HG03064 (cell line): ENCODE data around the gene RRN3.
"Not testable (repeated sequence)": the region's sequence is repeated elsewhere in the genome, so short reads cannot be mapped to it uniquely, and the experiment has no call there.

Experiments
- ATAC-seq: cut with Tn5 transposase; IDR thresholded peaks from one replicate; pipeline ENCODE4 v1.9.1; 2021; ENCODE audit warnings: low read depth; ENCODE audit not compliant: unreplicated experiment

The RRN3 gene, protein sequence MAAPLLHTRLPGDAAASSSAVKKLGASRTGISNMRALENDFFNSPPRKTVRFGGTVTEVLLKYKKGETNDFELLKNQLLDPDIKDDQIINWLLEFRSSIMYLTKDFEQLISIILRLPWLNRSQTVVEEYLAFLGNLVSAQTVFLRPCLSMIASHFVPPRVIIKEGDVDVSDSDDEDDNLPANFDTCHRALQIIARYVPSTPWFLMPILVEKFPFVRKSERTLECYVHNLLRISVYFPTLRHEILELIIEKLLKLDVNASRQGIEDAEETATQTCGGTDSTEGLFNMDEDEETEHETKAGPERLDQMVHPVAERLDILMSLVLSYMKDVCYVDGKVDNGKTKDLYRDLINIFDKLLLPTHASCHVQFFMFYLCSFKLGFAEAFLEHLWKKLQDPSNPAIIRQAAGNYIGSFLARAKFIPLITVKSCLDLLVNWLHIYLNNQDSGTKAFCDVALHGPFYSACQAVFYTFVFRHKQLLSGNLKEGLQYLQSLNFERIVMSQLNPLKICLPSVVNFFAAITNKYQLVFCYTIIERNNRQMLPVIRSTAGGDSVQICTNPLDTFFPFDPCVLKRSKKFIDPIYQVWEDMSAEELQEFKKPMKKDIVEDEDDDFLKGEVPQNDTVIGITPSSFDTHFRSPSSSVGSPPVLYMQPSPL

DNA sequence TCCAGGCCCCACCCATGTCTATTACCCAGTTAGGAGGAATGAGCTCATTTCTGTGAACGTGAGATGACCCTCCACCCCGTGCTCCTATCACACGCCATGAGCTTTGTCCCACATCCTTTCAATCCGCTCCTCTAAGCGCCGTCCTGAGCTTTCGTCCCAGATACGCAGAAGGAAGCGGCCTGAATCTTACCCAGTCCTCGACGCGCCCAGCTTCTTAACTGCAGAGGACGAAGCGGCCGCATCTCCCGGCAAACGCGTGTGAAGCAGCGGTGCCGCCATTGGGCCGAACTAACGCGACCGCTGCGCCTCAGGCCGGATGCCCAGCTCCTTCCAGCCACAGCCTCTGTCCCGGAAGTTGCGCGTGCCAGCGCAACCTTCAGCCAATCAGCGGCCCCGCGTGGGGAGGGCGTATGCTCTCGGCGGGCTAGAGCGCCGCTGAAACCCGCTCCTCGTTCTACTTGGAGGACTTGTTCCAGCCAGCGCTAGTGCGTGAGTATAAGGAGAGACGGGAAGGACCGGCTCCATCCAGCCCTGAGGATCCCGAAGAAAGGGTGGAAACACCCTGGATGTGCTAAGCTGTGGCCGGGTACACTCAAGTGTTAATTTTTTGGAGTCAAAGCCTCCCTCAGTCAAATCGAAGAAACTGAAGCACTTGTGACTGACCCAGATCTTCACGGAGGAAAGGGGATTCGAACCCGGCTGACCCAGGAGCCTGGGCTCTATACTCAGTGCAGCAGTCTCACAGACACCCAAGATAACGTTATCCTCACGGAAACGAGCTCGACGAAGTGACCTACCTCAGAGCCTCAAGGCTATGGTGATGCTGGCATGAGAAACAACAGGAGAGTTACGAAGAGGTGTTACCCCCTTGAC, at the start of gene RRN3:
RRN3 (minus strand) TSS at position 318 of the 873 bp plus-strand sequence; CDS start at position 279, 39 bp downstream.
- peak; percentile 83 for ATAC-seq

DNA sequence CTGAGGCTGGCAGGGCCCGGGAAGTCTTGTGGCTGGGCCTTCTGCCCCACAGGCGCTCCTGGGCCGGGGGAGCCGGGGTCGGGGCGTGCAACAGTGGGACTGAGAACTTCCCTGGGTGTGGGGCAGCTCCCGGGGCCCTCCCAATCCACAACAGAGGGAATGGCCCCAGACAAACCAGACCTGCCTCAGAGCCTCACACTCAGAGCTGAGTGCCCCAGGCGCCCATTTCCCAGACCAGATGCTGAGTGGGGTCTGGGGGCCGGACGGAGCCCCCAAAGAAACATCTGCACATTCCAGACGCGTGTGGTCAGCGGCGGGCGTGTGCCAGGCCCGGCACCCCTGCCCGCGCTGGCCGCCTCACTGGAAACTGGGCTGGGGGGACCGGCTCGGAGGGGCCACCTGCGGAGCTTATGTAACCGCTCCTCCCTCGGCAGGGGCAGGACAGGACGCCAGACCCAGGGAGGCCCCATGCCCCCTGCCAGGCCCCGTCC, 49.6 kb upstream of the RRN3 start:
- ATAC-seq: not testable (repeated sequence)

DNA sequence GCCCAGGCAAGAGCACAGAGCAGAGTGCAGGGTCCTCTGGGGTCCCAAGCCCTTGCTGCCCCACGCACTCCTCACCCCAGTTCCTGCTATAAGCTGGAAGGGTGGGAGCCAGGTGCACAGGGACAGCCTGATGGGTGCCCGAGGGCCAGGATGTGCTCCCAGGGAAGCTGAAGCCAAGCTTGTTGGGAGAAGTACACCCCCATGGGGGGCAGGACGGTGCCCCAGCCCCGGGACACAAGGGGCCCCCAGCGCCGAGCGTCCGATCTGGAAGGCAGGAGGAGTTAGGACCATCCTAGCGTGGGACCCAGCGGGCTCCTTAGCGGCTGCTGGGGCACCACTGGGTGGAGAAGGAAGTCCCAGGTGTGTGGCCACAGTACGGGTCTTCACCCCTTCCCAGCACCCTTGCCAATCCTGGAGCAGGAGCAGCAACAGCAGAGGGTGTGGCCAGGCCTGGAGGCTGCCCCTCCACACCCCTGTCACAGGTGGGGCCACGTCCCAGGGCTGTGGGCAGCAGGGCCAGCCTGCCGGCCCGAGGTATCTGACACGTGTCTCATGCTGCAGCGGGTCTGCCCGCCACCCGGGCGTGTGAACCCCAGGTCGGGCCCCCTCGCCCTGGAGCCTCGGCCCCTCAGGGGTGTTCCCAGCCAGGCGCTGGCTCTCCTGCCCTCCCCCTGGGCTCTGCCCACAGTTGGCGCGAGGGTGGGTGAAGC, 49.0 kb upstream of the RRN3 start:
- ATAC-seq: not testable (repeated sequence)

DNA sequence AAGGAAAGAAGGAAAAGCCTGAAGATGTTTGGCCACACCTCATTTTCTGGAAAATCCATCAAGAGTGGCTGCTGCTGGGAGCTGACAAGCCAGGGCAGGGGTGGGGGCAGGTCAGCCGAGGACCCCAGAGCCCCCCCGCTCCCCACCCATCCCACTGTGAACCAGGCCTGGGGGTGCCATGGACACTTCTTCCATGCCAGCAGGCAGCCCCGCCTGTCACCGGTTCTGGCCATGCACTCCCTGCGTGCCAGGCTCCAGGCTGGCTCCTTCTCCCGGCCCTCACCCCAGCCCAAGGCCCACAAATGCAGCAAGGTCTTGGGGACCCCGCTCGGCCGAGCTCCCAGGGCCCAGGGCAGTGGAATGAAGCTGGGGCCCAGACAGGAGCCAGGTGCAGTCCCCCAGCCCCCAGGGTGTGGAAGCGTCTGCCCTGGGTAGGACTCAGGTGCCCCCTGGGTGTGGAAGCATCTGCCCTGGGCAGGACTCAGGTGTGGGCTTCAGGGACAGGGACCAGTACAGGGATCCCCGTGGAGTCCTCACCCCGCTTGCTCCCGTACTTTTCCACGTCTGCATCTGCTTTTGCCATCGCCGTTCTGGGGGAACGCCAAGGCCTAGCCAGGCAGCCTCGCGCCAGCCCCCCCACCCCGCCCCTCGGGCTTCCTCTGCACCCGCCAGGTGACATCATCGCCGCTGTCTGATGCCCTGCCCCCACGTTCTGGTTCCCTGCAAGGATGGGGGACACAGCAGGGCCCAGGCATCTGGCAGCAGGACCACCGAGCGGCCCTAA, 48.2 kb upstream of the RRN3 start:
- not testable (repeated sequence) for ATAC-seq

DNA sequence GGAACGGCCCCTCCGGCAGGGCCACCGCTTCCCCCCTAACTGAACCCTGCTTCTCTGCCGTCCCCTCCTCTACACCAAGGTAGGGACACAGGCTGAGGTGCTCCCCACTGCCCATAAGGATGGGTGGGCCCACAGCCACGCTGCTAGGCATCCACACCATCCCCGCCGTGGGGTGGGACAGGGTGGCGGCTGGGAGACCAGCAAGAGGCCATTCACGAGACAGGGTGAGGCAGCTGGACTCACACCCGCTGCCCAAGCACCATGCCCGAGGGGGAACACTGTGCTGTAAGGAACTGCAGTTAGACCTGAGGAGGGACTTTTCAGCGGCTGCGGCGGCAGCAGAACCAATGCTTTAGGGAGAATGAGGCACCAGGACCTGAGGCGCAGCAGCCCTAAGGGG, 47.5 kb upstream of the RRN3 start:
- ATAC-seq: no peak

DNA sequence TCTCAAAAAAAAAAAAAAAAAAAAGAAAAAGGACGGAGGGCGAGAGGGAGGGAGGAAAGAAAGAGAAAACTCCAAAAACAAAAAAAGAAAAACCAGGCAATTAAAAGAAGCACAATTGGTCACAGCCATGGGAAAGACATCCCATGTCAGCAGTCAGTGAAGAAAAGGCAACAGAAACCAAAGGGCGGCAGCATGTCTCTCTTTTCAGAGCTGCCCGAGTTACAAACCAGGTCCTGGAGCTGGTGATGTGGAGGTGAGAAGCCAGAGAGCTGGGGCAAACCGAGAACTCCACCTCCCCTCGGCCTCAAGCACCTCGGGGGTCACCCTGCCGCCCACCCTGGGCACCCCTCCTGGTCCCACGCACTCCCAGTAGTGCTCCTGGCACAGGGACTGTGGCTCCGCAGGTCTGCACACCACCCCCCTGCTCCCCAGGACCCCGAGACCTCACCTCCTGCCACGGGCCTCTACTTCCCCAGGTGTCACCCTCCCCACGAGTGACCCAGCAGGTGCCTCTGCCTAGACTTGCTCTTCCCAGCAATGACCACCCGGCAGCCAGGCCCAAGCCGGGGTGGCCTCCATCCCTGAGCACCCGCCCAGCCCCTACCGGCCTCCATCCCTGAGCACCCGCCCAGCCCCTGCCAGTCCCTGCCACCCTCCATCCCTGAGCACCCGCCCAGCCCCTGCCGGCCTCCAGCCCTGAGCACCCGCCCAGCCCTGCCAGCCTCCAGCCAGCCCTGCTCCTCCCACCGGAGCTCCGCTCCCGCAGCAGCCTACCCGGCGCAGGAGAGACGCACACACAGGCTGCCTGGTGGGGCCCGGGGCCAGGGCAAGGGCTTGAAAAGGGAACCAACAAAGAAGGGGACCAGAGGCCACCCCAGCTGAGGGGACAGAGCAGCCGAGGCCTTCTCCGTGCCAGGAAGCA, 46.6 kb upstream of the RRN3 start:
- ATAC-seq: not testable (repeated sequence)

DNA sequence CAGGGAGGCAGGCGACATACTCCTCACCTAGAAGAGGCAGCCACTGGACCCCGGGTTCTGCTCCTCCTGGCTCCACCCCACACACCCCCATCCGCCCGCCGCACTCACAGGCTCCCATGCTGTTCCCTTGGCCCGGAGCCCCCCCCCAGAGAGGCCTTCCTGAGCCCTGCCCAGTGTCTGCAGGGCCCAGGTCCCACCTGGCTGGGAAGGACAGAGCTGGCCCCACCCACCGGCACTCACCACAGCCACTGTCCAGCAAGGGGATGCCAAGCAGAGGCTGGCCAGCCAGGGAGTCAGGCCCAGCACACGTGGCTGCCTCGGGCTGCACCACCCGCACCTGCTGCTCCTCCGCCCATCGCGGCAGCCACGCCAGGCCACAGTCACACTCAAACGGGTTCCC, 43.4 kb upstream of the RRN3 start:
- ATAC-seq: not testable (repeated sequence)

DNA sequence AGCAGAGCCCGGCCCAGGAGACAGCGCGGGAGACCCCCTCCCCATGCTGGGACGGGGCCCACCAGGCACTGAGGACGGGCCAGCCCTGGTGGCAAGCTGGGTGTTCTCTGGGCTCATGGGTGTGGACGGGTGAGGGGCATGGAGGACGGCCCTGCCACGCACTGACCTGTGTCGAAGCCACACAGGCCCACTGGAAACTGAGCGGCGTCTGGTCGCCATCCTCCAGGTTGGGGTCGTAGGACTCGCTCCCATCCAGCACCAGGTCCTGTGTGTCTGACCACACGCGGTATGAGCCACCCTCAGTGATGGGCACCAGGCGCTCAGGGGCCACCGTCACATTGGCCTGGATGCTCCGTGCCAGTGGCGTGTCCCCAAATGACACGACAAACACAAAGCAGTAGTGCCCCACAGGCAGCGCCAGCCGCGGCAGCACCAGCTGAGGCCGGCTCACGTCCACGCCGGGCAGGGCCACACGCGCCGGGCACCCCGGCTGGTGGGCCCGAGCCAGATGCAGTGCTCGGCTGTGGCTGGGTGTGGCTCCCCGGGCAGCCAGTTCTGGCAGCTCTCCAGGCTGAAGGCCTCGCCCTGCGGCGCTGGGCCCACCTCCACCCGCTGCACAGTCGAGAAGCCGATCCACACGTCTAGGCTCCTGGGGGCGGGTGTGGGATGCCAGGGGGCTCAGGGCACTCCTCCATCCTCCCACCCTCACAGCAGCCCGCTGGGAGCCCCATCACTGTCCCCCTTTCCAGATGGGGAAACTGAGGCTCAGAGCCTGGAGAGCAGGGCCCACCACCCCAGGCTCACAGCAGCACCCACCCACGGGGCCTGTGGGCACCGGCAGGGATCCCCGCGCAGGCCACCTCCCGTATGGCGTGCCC, 41.6 kb upstream of the RRN3 start:
- not testable (repeated sequence) for ATAC-seq

DNA sequence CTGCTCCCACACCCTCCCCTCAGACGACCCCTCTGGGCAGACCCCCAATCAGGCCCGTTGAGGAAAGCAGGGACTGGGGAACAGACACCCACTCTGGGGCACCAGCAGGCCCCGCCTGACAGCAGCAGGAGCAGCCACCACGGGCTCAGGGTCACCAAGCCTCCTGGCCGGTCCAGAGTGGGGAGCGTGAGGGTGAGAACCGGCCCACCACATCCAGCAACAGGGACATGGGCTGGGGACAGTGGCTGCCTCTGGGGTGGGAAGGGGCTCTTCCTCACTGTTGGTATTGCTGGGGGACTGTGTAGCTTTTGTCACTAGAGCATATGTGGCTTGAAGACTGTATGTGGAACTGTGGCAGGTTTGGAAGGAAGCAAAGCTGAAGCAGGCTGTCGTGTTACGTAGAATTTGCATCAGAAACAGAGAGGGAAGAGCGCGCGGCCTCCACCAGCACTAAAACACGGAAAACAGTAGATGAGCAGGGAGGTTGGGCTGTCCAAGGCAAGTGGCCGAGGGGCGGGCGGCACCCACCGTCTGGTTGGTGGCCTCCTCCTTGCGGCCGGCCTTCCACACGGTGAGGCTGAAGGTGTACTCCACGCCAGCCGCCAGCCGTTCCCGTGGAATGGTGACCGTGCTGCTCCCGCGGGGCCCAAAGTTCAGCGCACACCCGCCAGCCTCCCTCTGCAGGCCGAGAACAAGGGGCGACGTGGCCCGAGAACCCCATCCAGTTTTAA, 40.8 kb upstream of the RRN3 start:
- ATAC-seq: not testable (repeated sequence)

DNA sequence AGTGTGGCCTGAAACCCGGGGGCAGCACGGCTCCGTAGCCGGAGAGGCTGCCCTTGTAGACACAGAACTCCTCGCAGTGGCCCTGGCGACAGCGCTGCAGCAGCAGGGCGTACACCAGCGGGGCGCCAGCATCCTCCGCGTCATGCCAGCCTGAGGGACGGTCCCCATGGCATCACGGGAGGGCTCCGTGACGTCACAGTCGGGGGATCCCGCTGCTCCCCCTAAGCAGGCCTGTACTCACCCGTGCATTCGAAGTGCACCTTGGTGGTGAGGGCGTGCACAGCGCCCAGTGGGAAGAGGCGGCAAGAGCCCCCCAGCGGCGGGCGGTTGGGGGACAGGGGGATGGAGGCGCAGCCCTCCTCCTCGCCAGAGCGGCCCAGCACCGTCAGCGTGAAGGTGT, 39.5 kb upstream of the RRN3 start:
- ATAC-seq: not testable (repeated sequence)

DNA sequence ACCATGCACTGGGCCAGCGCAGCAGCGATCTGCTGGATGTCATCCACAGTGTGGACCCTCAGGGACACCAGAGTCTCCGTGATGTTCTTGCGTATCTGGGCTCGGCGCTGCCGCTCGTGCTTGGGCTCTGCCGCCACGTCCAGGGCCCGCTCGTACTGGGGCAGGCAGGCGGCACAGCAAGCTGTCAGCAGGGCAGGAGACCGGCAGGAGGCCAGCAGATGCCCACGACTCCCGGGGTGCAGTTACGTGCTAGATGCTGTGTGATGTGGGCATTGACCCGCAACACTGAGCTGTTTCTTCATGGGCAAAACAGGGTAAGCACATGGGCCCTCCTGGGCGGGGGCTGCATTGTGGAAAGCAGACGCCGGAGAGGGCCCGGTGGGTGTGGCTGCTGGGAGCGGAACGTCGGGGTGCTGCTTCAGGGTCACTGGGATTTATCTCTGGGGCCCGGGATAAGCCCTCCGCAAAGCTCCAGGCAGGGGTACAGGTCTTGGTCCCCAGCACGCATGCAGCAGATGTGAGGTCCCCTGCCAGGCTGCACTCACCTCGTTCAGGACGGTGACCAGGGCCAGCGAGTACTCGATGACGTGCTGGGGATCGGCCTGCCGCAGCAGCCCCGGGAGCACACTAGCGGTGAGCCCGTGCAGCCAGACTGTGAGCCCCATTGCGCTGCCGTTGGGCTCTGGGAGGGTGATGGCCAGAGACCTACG, 38.8 kb upstream of the RRN3 start:
- ATAC-seq: not testable (repeated sequence)

DNA sequence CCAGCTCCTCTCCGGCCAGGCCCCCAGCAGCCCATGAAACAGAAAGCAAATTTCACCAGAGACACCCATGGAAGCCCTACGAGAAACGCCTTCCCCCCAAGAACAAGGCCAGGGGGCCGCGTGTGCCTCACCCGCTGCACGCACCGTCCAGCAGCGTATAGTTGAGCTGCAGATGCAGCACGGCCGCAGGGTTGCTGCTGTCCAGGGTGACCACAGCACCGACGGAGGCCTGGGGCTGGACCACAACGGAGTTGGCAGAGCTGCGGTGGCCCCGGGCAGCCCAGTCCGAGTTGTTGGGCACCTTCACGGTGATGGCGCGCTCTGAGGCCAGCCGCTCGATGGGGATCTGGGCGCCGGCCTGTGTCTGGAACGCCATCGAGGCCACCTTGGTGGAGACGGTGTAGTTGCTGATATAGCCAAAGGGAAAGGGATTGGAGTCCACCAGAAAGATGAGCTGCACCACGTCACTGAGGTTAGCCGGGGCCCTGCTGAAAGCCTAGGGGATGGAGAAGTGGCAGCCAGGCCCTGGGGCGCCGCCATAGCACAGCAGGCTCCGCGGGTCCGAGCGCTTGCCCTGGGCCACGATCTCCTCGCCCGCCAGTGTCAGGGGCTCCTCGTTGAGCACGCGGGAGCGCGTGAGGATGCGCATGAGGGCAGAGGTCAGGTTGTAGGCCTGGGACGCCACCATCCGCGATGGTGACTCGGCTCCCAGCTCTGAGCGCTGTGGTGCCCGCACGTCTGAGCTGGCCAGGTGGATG, 37.0 kb upstream of the RRN3 start:
- ATAC-seq: not testable (repeated sequence)

DNA sequence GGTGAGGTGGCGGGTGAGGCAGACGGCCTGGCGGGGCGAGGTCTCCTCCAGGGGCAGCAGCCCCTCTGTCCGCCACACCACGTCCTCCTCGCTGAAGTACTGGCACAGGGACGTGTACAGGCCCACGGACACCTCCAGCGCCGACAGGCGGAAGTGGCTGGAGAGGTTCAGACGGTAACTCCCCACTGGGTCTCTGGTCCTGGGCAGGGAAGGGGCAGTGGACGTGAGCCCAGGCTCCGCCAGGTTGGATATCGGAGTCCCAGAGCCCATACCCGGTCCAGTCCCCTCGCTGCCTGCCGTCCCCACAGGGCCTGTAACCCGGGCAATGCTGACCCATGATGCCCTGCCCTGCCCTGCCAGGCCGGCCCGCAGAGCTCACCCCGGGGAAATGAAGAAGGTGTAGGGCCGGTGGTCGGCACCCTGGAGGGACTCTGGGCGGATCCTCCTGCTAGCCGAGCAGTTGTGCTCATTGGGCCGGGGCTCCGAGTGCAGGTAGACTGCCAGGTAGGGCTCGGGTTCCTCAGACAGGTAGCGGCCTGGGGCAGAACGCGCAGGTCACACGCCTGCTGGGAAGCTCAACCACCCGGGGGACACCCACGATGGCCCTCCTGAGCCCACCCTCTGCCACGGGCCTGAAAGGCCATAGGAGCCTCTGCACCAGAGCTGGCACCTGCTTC, 36.3 kb upstream of the RRN3 start:
- ATAC-seq: not testable (repeated sequence)

DNA sequence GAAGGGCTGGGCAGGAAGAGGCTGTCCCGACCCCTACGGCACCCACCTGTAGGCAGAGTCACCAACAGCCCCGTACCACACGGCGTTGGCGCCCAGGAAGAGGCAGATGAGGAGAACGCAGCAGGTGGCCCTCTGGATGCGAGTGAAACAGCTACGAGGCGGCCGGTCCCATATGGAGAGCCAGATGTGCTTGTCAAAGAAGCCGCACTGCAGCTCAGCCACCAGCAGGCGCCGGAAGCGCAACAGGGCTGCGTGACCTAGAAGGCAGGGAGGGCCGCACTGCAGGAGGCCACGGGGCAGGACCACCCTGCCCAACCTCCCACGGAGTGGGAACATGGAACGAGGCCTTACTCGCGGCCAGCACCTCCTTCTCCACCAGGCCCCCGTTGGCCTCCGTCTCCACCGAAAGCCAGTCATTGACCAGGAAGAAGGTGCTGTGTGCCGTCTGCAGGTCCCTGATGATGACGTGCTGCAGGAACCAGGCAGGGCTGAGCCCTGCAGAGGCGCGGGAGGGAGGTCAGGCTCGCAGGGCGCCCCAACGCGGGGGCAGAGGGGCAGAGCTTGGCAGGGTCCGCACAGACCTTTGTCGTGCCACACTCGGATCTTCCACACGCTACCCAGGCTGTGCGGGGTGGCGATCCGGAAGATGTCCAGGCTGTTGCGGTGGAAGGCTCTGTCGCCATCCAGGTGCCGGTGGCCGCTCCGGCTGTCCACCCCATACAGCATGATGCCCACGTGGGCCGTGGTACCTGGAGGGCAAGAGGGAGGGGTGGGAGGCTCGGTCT, 33.8 kb upstream of the RRN3 start:
- not testable (repeated sequence) for ATAC-seq
